Neural cell (in vitro differentiated cells): Measurements from ENCODE around the gene CFAP52.
A peak's percentile ranks its signal among the peaks of the same experiment; 100 is the strongest.

ENCODE experiments used
- EZH2 ChIP-seq: fragments of 200-600, 300-800 bp; shearing (Covaris generic), sonication (generic); IDR thresholded peaks from 2 replicates; pipeline ENCODE4 v1.6.1; 2014; ENCODE audit warnings: antibody characterized with exemption, low read length, borderline replicate concordance, mild to moderate bottlenecking; ENCODE audit not compliant: insufficient read depth, poor library complexity, severe bottlenecking
- RAD21 ChIP-seq: fragments of 450-650 bp; conservative IDR thresholded peaks from 2 replicates; pipeline ENCODE4 v1.6.1; 2014; ENCODE audit warnings: antibody characterized with exemption, mild to moderate bottlenecking, moderate library complexity
- REST ChIP-seq: IDR thresholded peaks from 2 replicates; pipeline ENCODE4 v1.6.1; 2012; ENCODE audit warnings: borderline replicate concordance
- SMC3 ChIP-seq: fragments of 450-650 bp; conservative IDR thresholded peaks from 2 replicates; pipeline ENCODE4 v1.6.1; 2014; ENCODE audit warnings: antibody characterized with exemption, mild to moderate bottlenecking, moderate library complexity; ENCODE audit not compliant: poor library complexity
- TAF1 ChIP-seq: IDR thresholded peaks from 2 replicates; pipeline ENCODE4 v1.6.1; 2012; ENCODE audit warnings: low read depth
- TF ChIP-seq, protein P1 (sequence below): fragments of 450-650 bp; IDR thresholded peaks from 2 replicates; pipeline ENCODE4 v1.5.1; 2014; ENCODE audit warnings: antibody characterized with exemption, mild to moderate bottlenecking, moderate library complexity; ENCODE audit not compliant: poor library complexity, severe bottlenecking

GRCh38 chr17:9529033-9529700 lies 47.3 kb upstream of the CFAP52 start:
- TF ChIP-seq, protein P1, sequence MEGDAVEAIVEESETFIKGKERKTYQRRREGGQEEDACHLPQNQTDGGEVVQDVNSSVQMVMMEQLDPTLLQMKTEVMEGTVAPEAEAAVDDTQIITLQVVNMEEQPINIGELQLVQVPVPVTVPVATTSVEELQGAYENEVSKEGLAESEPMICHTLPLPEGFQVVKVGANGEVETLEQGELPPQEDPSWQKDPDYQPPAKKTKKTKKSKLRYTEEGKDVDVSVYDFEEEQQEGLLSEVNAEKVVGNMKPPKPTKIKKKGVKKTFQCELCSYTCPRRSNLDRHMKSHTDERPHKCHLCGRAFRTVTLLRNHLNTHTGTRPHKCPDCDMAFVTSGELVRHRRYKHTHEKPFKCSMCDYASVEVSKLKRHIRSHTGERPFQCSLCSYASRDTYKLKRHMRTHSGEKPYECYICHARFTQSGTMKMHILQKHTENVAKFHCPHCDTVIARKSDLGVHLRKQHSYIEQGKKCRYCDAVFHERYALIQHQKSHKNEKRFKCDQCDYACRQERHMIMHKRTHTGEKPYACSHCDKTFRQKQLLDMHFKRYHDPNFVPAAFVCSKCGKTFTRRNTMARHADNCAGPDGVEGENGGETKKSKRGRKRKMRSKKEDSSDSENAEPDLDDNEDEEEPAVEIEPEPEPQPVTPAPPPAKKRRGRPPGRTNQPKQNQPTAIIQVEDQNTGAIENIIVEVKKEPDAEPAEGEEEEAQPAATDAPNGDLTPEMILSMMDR, result peak; percentile 85
- TF ChIP-seq EZH2, result no peak
- TF ChIP-seq REST, result no peak
- peak; percentile 78 for TF ChIP-seq SMC3
- peak; percentile 86 for TF ChIP-seq RAD21
- TF ChIP-seq TAF1, result no peak
